BJ (cell line): Measurements from ENCODE around the gene MAP6. TPM values are rescaled to one million over a fixed set of nuclear protein-coding genes. Genes with fewer than 3 reads are reported as not detected.
"Not testable (repeated sequence)": the region's sequence is repeated elsewhere in the genome, so short reads cannot be mapped to it uniquely, and the experiment has no call there.

Experiments used
- CTCF ChIA-PET: fragments of 350-600 bp; formaldehyde crosslinking; extraction: SDS; loops from one replicate; lab custom pipeline; 2021; ENCODE audit warnings: antibody characterized with exemption, inconsistent platforms; lab: Yijun Ruan, JAX
- POLR2A ChIA-PET: fragments of 300-600 bp; sonication (Branson Sonifier 250); formaldehyde crosslinking; extraction: SDS; loops from one replicate; lab custom pipeline; 2021; ENCODE audit warnings: antibody characterized with exemption; lab: Charles Lee
- DNase-seq: peaks from one replicate; pipeline ENCODE4 v3.0.0-alpha.2; 2011; ENCODE audit warnings: low read depth
- H3K27me3 ChIP-seq: 2 replicates; pipeline ENCODE4 v1.6.0; 2011; ENCODE audit warnings: low read length; ENCODE audit not compliant: control insufficient read depth, insufficient read depth
- H3K36me3 ChIP-seq: 2 replicates; pipeline ENCODE4 v1.5.1; 2011; ENCODE audit warnings: low read length; ENCODE audit not compliant: control insufficient read depth, insufficient read depth
- H3K4me3 ChIP-seq: 2 replicates; pipeline ENCODE4 v1.5.1; 2011; ENCODE audit warnings: low read depth, mild to moderate bottlenecking, control low read depth, low read length
- CTCF ChIP-seq: IDR thresholded peaks from 2 replicates; pipeline ENCODE4 v1.5.1; 2011; ENCODE audit warnings: low read depth, mild to moderate bottlenecking, control low read depth, inconsistent platforms, low read length, moderate library complexity; ENCODE audit not compliant: insufficient read depth
- polyA plus RNA-seq: library from polyadenylated mRNA; depleted of rRNA; stranded (reverse); fragments of >200 nt; gene quantifications from 2 replicates; pipeline ENCODE4 v1.2.3, GENCODE V29; 2011

The MAP6 gene
- polyA plus RNA-seq, 1 experiment = 12.3 TPM

DNA sequence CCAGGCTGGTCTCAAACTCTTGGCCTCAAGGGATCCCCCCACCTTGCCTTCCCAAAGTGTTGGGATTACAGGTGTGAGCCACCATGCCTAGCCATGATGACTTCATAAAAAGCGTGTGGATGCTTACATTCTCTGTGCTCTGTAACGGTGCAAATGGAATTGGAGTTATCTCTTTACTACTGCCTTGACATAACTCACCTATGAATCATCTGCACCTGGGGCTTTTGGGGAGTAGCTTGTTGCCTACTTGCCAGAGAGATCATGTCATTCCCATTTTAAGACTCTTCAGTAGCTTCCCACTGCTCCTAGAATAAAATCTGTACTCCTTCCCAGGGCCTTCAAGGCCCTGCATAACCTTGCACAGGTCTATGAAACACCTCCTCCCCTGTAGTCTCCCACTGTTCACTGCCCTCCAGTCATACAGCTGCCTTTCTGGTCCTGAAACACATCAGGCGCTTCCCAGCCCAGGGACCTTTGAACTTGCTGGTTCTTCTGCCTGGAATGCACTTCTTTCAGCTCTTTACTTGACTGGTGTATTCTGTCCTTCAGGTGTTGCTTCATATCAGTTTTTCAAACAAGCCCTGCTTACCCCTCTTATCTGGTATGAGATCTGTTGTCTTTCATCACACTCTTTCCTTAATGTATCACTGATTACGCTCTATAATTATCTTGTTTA, 29.2 kb upstream of the MAP6 start:
- ChIA-PET CTCF (interaction anchor here (1.0 to 1.3 kb wide), 2 partner anchors 8 to 9 kb away, joined by 3 to 4 read pairs; no protein-coding TSS in a partner anchor), POLR2A (no interaction called here)
- TF ChIP-seq CTCF = no peak
- Histone ChIP-seq H3K4me3 (no peak overlapping the region), H3K36me3 (no peaks in the 10 kb centered on the region), H3K27me3 (no peaks in the 10 kb centered on the region; the same call in 1 of the 2 replicates)
- DNase-seq = no peak

DNA sequence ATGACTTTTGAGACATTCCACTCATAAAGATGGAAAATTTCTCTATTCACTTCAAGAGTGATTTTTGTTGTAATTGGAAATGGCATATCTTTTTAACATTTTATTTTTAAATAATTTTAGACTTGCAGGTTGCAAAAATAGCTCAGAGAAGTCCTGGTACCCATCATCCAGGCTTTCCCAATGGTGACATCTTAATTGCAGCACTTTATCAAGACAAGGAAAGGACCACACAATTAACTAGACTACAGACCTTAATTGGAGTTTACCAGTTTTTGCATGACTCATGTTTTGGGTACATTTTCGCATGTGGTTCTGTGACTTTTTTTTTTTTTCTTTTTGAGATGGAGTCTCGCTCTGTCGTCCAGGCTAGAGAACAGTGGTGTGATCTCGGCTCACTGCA, 23.0 kb upstream of the MAP6 start:
- ChIA-PET CTCF (interaction anchor here (1.8 kb wide), 1 partner anchor 14 kb away, joined by 5 read pairs; no protein-coding TSS in a partner anchor), POLR2A (no interaction called here)
- Histone ChIP-seq H3K4me3 (no peak overlapping the region), H3K36me3 (no peaks in the 10 kb centered on the region), H3K27me3 (peaks cover 9% of the 10 kb centered on the region)
- no peak for DNase-seq
- TF ChIP-seq CTCF = no peak

DNA sequence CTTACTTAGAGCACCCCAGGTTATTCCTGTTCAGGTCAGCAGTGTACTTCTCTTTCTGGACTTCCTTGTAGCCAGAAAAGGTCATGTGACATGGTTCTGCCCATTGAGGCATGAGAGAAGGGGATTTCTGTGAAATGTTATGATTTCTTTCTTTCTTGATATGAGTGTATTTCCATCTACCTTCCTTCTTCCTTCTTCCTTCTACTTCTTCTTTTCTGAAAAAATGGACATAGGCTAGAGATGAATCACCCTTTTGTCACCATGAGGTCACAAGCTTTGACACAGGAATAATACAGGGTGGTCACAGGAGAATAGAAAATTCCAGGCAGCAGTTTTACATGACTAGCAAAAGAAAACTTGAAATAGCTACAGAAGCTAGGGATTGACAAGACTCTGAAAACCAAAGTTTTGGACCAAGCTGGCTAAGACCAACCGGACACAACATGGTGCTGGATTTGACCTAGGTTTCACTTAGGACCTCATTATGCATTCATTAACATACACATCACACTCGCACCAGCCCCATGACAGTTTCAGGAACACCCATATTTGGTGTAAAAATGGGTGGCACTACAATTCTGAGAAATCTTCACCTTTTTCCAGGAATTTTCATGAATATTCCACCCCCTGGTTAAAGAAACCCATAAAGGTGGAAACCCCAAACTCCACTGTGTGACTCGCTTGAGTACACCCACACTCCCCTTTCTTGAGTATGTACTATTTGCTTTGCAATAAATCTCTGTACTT, 21.2 kb upstream of the MAP6 start:
- CTCF ChIA-PET = interaction anchor here (1.8 kb wide), 1 partner anchor 16 kb away, joined by 5 read pairs; no protein-coding TSS in a partner anchor
- Histone ChIP-seq H3K27me3 (peaks cover 9% of the 10 kb centered on the region), H3K4me3 (no peak overlapping the region), H3K36me3 (no peaks in the 10 kb centered on the region)
- no peak for TF ChIP-seq CTCF
- DNase-seq = no peak
- POLR2A ChIA-PET = interaction anchor here (0.5 kb wide), 1 partner anchor 13 kb away, joined by 3 read pairs; no protein-coding TSS in a partner anchor

GRCh38 chr11:75683856-75684255, 15.0 kb upstream of the MAP6 start:
- POLR2A ChIA-PET, H3K4me3 ChIP-seq, DNase-seq, H3K36me3 ChIP-seq, CTCF ChIA-PET: not testable (repeated sequence)
- H3K27me3 ChIP-seq = peaks cover 11% of the 10 kb centered on the region

- ChIA-PET POLR2A (no interaction called here), CTCF (interaction anchor here (0.6 kb wide), 1 partner anchor 324 kb away, joined by 3 read pairs; no protein-coding TSS in a partner anchor)
- Histone ChIP-seq H3K36me3 (no peaks in the 10 kb centered on the region), H3K4me3 (no peak overlapping the region), H3K27me3 (peaks cover 12% of the 10 kb centered on the region)
- TF ChIP-seq CTCF = no peak
- no peak for DNase-seq
Measured at GRCh38 chr11:75679566-75679965, 10.7 kb upstream of the MAP6 start.
